Mesendoderm (in vitro differentiated cells): ENCODE results near the gene NISCH.
A peak's percentile ranks its signal among the peaks of the same experiment; 100 is the strongest.

Experiments
- DNase-seq: peaks from one replicate; pipeline ENCODE4 v3.0.0; 2013
- H2AK5ac ChIP-seq: 2 replicates; pipeline ENCODE4 v1.6.1; 2013; ENCODE audit warnings: low read length, inconsistent platforms
- H2BK120ac ChIP-seq: 2 replicates; pipeline ENCODE4 v1.6.1; 2013; ENCODE audit warnings: low read depth, mild to moderate bottlenecking, low read length, moderate library complexity, mixed read lengths
- H2BK15ac ChIP-seq: replicated peaks from 2 replicates; pipeline ENCODE4 v1.6.1; 2013; ENCODE audit warnings: low read depth, mild to moderate bottlenecking, moderate library complexity
- H2BK5ac ChIP-seq: 2 replicates; pipeline ENCODE4 v1.6.1; 2013; ENCODE audit warnings: low read length, inconsistent platforms
- H3K18ac ChIP-seq: 2 replicates; pipeline ENCODE4 v1.6.1; 2013; ENCODE audit warnings: mild to moderate bottlenecking, low read length, mixed read lengths
- H3K23ac ChIP-seq: one replicate; pipeline ENCODE4 v1.6.1; 2013; ENCODE audit warnings: low read length
- H3K27ac ChIP-seq: 2 replicates; pipeline ENCODE4 v1.5.1; 2013; ENCODE audit warnings: low read depth, mild to moderate bottlenecking, inconsistent platforms, low read length, moderate library complexity
- H3K27me3 ChIP-seq: 2 replicates; pipeline ENCODE4 v1.6.1; 2013; ENCODE audit warnings: low read length, control low read depth, mild to moderate bottlenecking, inconsistent platforms; ENCODE audit not compliant: insufficient read depth, poor library complexity
- H3K36me3 ChIP-seq: 2 replicates; pipeline ENCODE4 v1.6.1; 2013; ENCODE audit warnings: low read length, inconsistent platforms; ENCODE audit not compliant: control insufficient read depth, insufficient read depth
- H3K4ac ChIP-seq: one replicate; pipeline ENCODE4 v1.6.1; 2013; ENCODE audit warnings: low read depth, mild to moderate bottlenecking, low read length, moderate library complexity
- H3K4me1 ChIP-seq: 2 replicates; pipeline ENCODE4 v1.6.1; 2013; ENCODE audit warnings: low read depth, low read length, inconsistent platforms; ENCODE audit not compliant: control insufficient read depth
- H3K4me2 ChIP-seq: 2 replicates; pipeline ENCODE4 v1.6.1; 2013; ENCODE audit warnings: low read length
- H3K4me3 ChIP-seq: 2 replicates; pipeline ENCODE4 v1.5.1; 2013; ENCODE audit warnings: mild to moderate bottlenecking, low read length
- H3K56ac ChIP-seq: one replicate; pipeline ENCODE4 v1.6.1; 2013; ENCODE audit warnings: low read length
- H3K79me1 ChIP-seq: 2 replicates; pipeline ENCODE4 v1.6.1; 2013; ENCODE audit warnings: low read length, inconsistent platforms
- H3K79me2 ChIP-seq: 2 replicates; pipeline ENCODE4 v1.6.1; 2013; ENCODE audit warnings: mild to moderate bottlenecking, low read length; ENCODE audit not compliant: control insufficient read depth, insufficient read depth
- H3K9ac ChIP-seq: 2 replicates; pipeline ENCODE4 v1.6.1; 2013; ENCODE audit warnings: low read length, inconsistent platforms
- H4K5ac ChIP-seq: one replicate; pipeline ENCODE4 v1.6.1; 2013; ENCODE audit warnings: low read length
- H4K8ac ChIP-seq: one replicate; pipeline ENCODE4 v1.6.1; 2013; ENCODE audit warnings: low read depth, mild to moderate bottlenecking, control low read depth, low read length, moderate library complexity
- WGBS: extraction: QIAGEN DNeasy Blood & Tissue Kit; methylation state at CpG from one replicate; pipeline ENCODE4 v1.1.7; 2013; ENCODE audit warnings: low lambda C conversion rate, missing lambda C conversion rate; ENCODE audit not compliant: insufficient coverage; ENCODE audit errors: extremely low coverage; 5-methylcytosine and 5-hydroxymethylcytosine counted together

The NISCH gene

GRCh38 chr3:52443791-52444687, 11.4 kb upstream of the NISCH start:
- Histone ChIP-seq H3K4me2 (no peak overlapping the region), H3K18ac (no peak overlapping the region), H3K4me1 (no peaks in the 10 kb centered on the region), H3K79me2 (no peaks in the 10 kb centered on the region), H2BK15ac (no peak overlapping the region), H4K8ac (no peak overlapping the region), H3K27me3 (no peaks in the 10 kb centered on the region), H3K4me3 (no peak overlapping the region), H3K23ac (no peak overlapping the region), H2AK5ac (no peak overlapping the region), H2BK120ac (no peak overlapping the region), H3K27ac (no peak overlapping the region), H3K36me3 (no peaks in the 10 kb centered on the region), H3K79me1 (no peaks in the 10 kb centered on the region), H2BK5ac (no peak overlapping the region), H3K4ac (no peak overlapping the region), H3K9ac (no peak overlapping the region), H3K56ac (peak overlapping the region; percentile 83), H4K5ac (no peak overlapping the region)
- no CpG with 5 or more reads among the region's 25 CpGs for WGBS
- DNase-seq = no peak

GRCh38 chr3:52444860-52445793, 10.3 kb upstream of the NISCH start, which contains the start of gene SEMA3G:
Gene SEMA3G, minus strand, starts transcription at chr3:52445103. Its CDS starts 76 bp downstream, at chr3:52445027.
- H3K18ac ChIP-seq = no peak within 1 kb of the TSS
- WGBS = no CpG with 5 or more reads among the region's 19 CpGs
- no peaks in the 10 kb centered on the region for H3K27me3 ChIP-seq
- peak within 1 kb of the TSS; percentile 45 for H2AK5ac ChIP-seq
- peak within 1 kb of the TSS; percentile 24 for H3K23ac ChIP-seq
- no peaks in the 10 kb centered on the region for H3K79me1 ChIP-seq
- H2BK120ac ChIP-seq = no peak within 1 kb of the TSS
- H4K8ac ChIP-seq = no peak within 1 kb of the TSS
- H3K4ac ChIP-seq = no peak within 1 kb of the TSS
- no peak within 1 kb of the TSS for H3K4me2 ChIP-seq
- no peaks in the 10 kb centered on the region for H3K36me3 ChIP-seq
- no peak within 1 kb of the TSS for H4K5ac ChIP-seq
- peak within 1 kb of the TSS; percentile 42 for H3K9ac ChIP-seq
- no peak within 1 kb of the TSS for H2BK5ac ChIP-seq
- no peaks in the 10 kb centered on the region for H3K79me2 ChIP-seq
- H3K27ac ChIP-seq = no peak within 1 kb of the TSS
- peak within 1 kb of the TSS; percentile 83 for H3K56ac ChIP-seq
- DNase-seq = peak; percentile 89
- H3K4me3 ChIP-seq = no peak within 1 kb of the TSS
- H3K4me1 ChIP-seq = no peaks in the 10 kb centered on the region
- no peak within 1 kb of the TSS for H2BK15ac ChIP-seq

DNA sequence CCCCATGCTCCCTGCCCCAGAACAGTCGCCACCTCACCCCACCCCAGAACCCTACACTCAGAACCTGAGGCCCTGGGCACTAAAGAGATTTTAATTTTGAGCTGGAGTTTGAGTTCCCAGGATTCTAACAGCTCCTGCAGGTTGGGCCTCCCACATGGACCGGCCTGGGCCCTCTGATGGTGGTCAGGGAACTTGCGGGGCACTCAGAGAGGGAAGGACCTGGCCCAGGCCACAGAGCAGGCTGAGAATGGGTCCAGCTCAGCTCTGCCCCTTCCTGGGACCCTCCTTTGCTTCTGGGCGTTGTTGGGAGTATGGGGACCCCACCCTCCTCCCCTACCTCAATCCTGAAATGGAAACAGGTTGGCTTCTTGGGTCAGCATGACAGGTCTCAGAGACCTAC, 9.4 kb upstream of the NISCH start:
- no peak overlapping the region for H4K5ac ChIP-seq
- H3K79me1 ChIP-seq = no peaks in the 10 kb centered on the region
- H3K4me3 ChIP-seq = no peak overlapping the region
- WGBS = no CpG with 5 or more reads among the region's 4 CpGs
- no peaks in the 10 kb centered on the region for H3K79me2 ChIP-seq
- no peak overlapping the region for H3K4ac ChIP-seq
- H4K8ac ChIP-seq = no peak overlapping the region
- H3K27me3 ChIP-seq = no peaks in the 10 kb centered on the region
- H3K9ac ChIP-seq = no peak overlapping the region
- H3K4me1 ChIP-seq = no peaks in the 10 kb centered on the region
- no peak overlapping the region for H2BK5ac ChIP-seq
- no peaks in the 10 kb centered on the region for H3K36me3 ChIP-seq
- no peak overlapping the region for H3K4me2 ChIP-seq
- no peak overlapping the region for H3K23ac ChIP-seq
- DNase-seq = no peak
- H3K56ac ChIP-seq = no peak overlapping the region
- H3K27ac ChIP-seq = no peak overlapping the region
- no peak overlapping the region for H2BK120ac ChIP-seq
- no peak overlapping the region for H3K18ac ChIP-seq
- no peak overlapping the region for H2BK15ac ChIP-seq
- H2AK5ac ChIP-seq = no peak overlapping the region

DNA sequence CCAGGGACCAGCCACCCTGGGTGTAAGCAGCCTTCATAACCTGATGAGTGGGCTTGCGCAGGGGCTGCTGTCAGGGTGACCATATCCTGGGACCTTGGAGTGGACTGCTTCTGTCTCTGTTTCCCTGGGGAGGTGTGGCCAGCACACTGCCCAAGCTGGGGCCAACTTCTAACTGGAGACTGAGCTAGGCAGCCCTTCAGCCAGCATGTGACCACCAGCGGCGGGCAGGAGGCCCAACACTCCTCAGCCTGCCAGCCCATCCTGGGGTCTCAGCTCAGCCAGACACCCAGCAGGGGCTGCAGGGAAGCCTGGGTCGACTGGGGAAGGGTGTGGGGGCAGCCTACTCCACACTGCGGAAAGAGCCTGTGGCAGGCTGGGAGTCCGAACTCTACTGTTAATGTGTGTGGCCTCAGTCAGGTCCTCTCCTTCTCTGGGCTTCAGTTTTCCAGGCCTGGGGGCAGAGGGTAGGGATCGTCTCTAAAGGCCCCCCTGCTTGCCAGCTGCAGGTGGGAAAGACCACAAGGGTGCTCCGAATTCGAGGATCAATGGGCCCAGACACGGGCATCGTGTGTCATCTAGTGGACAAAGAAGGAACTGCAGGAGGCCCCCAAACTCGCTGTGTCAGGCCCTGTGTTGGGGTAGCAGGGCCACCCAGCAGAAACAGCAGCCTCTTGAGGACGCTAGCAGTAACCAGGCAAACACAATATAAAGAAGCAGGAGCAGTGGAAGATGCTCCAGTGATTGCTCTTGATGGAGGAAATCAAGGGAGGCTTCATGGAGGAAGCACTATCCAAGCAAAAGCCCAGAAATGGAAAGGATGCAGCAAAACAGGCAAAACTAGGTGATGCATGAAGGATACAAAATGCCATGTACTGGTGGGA, 8.5 kb upstream of the NISCH start:
- Histone ChIP-seq H3K27me3 (no peaks in the 10 kb centered on the region), H3K36me3 (no peaks in the 10 kb centered on the region), H2AK5ac (no peak overlapping the region), H3K18ac (no peak overlapping the region), H3K56ac (no peak overlapping the region), H3K23ac (no peak overlapping the region), H3K4me2 (no peak overlapping the region), H3K79me1 (no peaks in the 10 kb centered on the region), H2BK15ac (no peak overlapping the region), H4K8ac (no peak overlapping the region), H4K5ac (no peak overlapping the region), H2BK120ac (no peak overlapping the region), H3K4ac (no peak overlapping the region), H3K4me1 (no peaks in the 10 kb centered on the region), H3K27ac (no peak overlapping the region), H2BK5ac (no peak overlapping the region), H3K9ac (no peak overlapping the region), H3K4me3 (no peak overlapping the region), H3K79me2 (no peaks in the 10 kb centered on the region)
- peak; percentile 87 for DNase-seq
- WGBS = no CpG with 5 or more reads among the region's 13 CpGs

GRCh38 chr3:52447512-52448355, 7.7 kb upstream of the NISCH start:
- no peak overlapping the region for H2BK15ac ChIP-seq
- H3K4ac ChIP-seq = no peak overlapping the region

More at GRCh38 chr3:52447512-52448355, 7.7 kb upstream of the NISCH start:
- Histone ChIP-seq H3K27me3 (no peaks in the 10 kb centered on the region), H4K5ac (no peak overlapping the region), H4K8ac (no peak overlapping the region), H3K56ac (no peak overlapping the region), H3K79me2 (no peaks in the 10 kb centered on the region), H2BK120ac (no peak overlapping the region), H2BK5ac (no peak overlapping the region), H3K4me3 (no peak overlapping the region), H3K18ac (no peak overlapping the region), H3K4me1 (peaks cover 2% of the 10 kb centered on the region), H3K27ac (no peak overlapping the region), H3K4me2 (no peak overlapping the region), H3K23ac (no peak overlapping the region), H3K79me1 (no peaks in the 10 kb centered on the region), H3K9ac (no peak overlapping the region), H3K36me3 (no peaks in the 10 kb centered on the region), H2AK5ac (no peak overlapping the region)
- no peak for DNase-seq
- WGBS = no CpG with 5 or more reads among the region's 12 CpGs
